Upper lobe of left lung (tissue), 4 donors: ENCODE data around the gene CENPF.

Experiments used
- CTCF ChIP-seq, 6 experiments: fragments of 450-650 bp in 4 of 6; fragments of 200-600 bp in 2 of 6; sonication (generic) in 2 of 6; IDR thresholded peaks; one replicate each; pipeline ENCODE4 v1.5.1; 2016 to 2019; ENCODE audit warnings: antibody characterized with exemption in 6 of 6
- EP300 ChIP-seq, 4 donors: sonication (generic); formaldehyde crosslinking; IDR thresholded peaks; one replicate each; pipeline ENCODE4 v1.5.1; 2017; ENCODE audit warnings: antibody characterized with exemption in 4 of 4, control low read depth in 2 of 4
- POLR2A ChIP-seq, 4 donors: fragments of 450-650 bp; IDR thresholded peaks; one replicate each; pipeline ENCODE4 v1.5.1; 2016 to 2017; ENCODE audit warnings: antibody characterized with exemption in 4 of 4, mild to moderate bottlenecking in 2 of 4
- POLR2AphosphoS5 ChIP-seq, 2 donors: sonication (generic); formaldehyde crosslinking; IDR thresholded peaks; one replicate each; pipeline ENCODE4 v1.5.1; 2017; ENCODE audit warnings: antibody characterized with exemption in 2 of 2

- TF ChIP-seq POLR2A (IDR thresholded peaks at IDR 0.05) (no peak), CTCF (IDR thresholded peaks at IDR 0.05) (no peak), EP300 (IDR thresholded peaks at IDR 0.05) (no peak), POLR2AphosphoS5 (IDR thresholded peaks at IDR 0.05) (no peak)
These were observed 32.5 kb downstream of the CENPF start for GRCh38 chr1:214635506-214635905.
